B cell (primary cell): ENCODE measurements around the gene TRPT1. TPM values are rescaled to one million over a fixed set of nuclear protein-coding genes. Genes with fewer than 3 reads are reported as not detected.

Experiments
- ATAC-seq: fragments of 200-7000 bp; cut with Tn5 transposase; one replicate; pipeline ENCODE4 v1.10.0; 2021; ENCODE audit warnings: low read depth, mild to moderate bottlenecking, moderate number of reproducible peaks, moderate library complexity
- CTCF ChIA-PET: fragments of 350-600 bp; sonication (Branson Sonifier 250); formaldehyde crosslinking; loops from one replicate; lab custom pipeline; 2021; ENCODE audit warnings: antibody characterized with exemption, inconsistent platforms; lab: Charles Lee
- POLR2A ChIA-PET: fragments of 350-600 bp; sonication (Branson Sonifier 250); formaldehyde crosslinking; loops from one replicate; lab custom pipeline; 2021; ENCODE audit warnings: antibody characterized with exemption; lab: Charles Lee
- DNase-seq: peaks from one replicate; pipeline ENCODE4 v3.0.0; 2013
- H2AFZ ChIP-seq: 2 replicates; pipeline ENCODE4 v1.6.1; 2012; ENCODE audit warnings: mild to moderate bottlenecking, low read depth, low read length; ENCODE audit not compliant: insufficient read depth, poor library complexity, severe bottlenecking
- H3K27ac ChIP-seq, 2 donors: 1 replicate in 1 of 2; 2 replicates in 1 of 2; pipeline ENCODE4 v1.5.1; 2012 to 2013; ENCODE audit warnings: low read length in 2 of 2, mild to moderate bottlenecking in 2 of 2, moderate library complexity in 1 of 2
- H3K27me3 ChIP-seq, 4 experiments: fragments of 200-600 bp in 1 of 4; sonication (generic) in 1 of 4; replicated peaks in 1 of 4; 1 replicate in 2 of 4; 2 replicates in 2 of 4; pipeline versions ENCODE4 v1.6.1 to v1.7.0; 2013 to 2016; ENCODE audit warnings: low read length in 3 of 4, mild to moderate bottlenecking in 2 of 4, mixed read lengths in 1 of 4, moderate library complexity in 1 of 4; ENCODE audit not compliant: insufficient read depth in 4 of 4, control insufficient read depth in 3 of 4; ENCODE audit errors: control extremely low read depth in 1 of 4
- H3K36me3 ChIP-seq, 2 experiments: replicated peaks in 1 of 2; 1 replicate in 1 of 2; 2 replicates in 1 of 2; pipeline versions ENCODE4 v1.6.1 to v1.7.1; 2013; ENCODE audit warnings: low read length in 1 of 2; ENCODE audit not compliant: insufficient read depth in 2 of 2, control insufficient read depth in 1 of 2; ENCODE audit errors: control extremely low read depth in 1 of 2, extremely low read depth in 1 of 2
- H3K4me1 ChIP-seq, 2 donors: fragments of 200-600 bp in 1 of 2; sonication (generic) in 1 of 2; 1 replicate in 1 of 2; 2 replicates in 1 of 2; pipeline versions ENCODE4 v1.5.1 to v1.6.1; 2013 to 2017; ENCODE audit warnings: low read length in 2 of 2; ENCODE audit not compliant: control insufficient read depth in 2 of 2, insufficient read depth in 2 of 2
- H3K4me2 ChIP-seq: replicated peaks from 2 replicates; pipeline ENCODE3; 2012; ENCODE audit warnings: mild to moderate bottlenecking, low read depth, low read length; ENCODE audit not compliant: poor library complexity, severe bottlenecking
- H3K4me3 ChIP-seq, 5 experiments: fragments of 200-600 bp in 1 of 5; sonication (generic) in 1 of 5; 1 replicate in 3 of 5; 2 replicates in 2 of 5; pipeline versions ENCODE4 v1.5.1 to v1.7.0; 2011 to 2016; ENCODE audit warnings: low read length in 4 of 5, mild to moderate bottlenecking in 4 of 5, low read depth in 2 of 5, control low read depth in 1 of 5, moderate library complexity in 1 of 5; ENCODE audit not compliant: insufficient read depth in 1 of 5; ENCODE audit errors: control extremely low read depth in 1 of 5, extremely low read depth in 1 of 5
- H3K79me2 ChIP-seq: fragments of 200-600 bp; sonication (generic); one replicate; pipeline ENCODE4 v1.6.0; 2016; ENCODE audit warnings: low read length; ENCODE audit not compliant: control insufficient read depth, insufficient read depth
- H3K9ac ChIP-seq: fragments of 200-600 bp; sonication (generic); 2 replicates; pipeline ENCODE4 v1.6.1; 2017; ENCODE audit warnings: mild to moderate bottlenecking, low read length, moderate library complexity
- H3K9me3 ChIP-seq, 3 donors: one replicate each; pipeline versions ENCODE4 v1.6.1 to v1.7.1; 2013; ENCODE audit warnings: low read length in 2 of 3; ENCODE audit not compliant: control insufficient read depth in 2 of 3, insufficient read depth in 1 of 3; ENCODE audit errors: control extremely low read depth in 1 of 3
- H4K20me1 ChIP-seq: 2 replicates; pipeline ENCODE4 v1.6.0; 2012; ENCODE audit warnings: mild to moderate bottlenecking, low read length; ENCODE audit not compliant: insufficient read depth, control insufficient read depth, poor library complexity, severe bottlenecking
- H3K27ac Mint-ChIP-seq: one replicate; pipeline ENCODE4 v1.8.0; 2021; ENCODE audit warnings: mixed read lengths
- H3K27me3 Mint-ChIP-seq: one replicate; pipeline ENCODE4 v1.8.0; 2021; ENCODE audit warnings: mixed read lengths
- H3K4me1 Mint-ChIP-seq: one replicate; pipeline ENCODE4 v1.8.0; 2021; ENCODE audit warnings: mixed read lengths
- H3K4me3 Mint-ChIP-seq: one replicate; pipeline ENCODE4 v1.8.0; 2021; ENCODE audit warnings: mixed read lengths
- H3K9me3 Mint-ChIP-seq: one replicate; pipeline ENCODE4 v1.8.0; 2022; ENCODE audit warnings: mixed read lengths; ENCODE audit not compliant: insufficient read depth
- CTCF ChIP-seq: fragments of 200-600 bp; IDR thresholded peaks from one replicate; pipeline ENCODE4 v1.8.0; 2022; ENCODE audit warnings: antibody characterized with exemption, mild to moderate bottlenecking
- EZH2 ChIP-seq: IDR thresholded peaks from 2 replicates; pipeline ENCODE4 v1.6.1; 2012; ENCODE audit warnings: borderline replicate concordance, low read depth, mild to moderate bottlenecking, moderate library complexity, low read length; ENCODE audit not compliant: insufficient read depth, poor library complexity, severe bottlenecking
- WGBS: methylation state at CpG from one replicate; pipeline ENCODE4 v1.1.5; 2013; ENCODE audit warnings: missing lambda C conversion rate; ENCODE audit not compliant: insufficient coverage; 5-methylcytosine and 5-hydroxymethylcytosine counted together
- intact Hi-C: fragments of 100-400 bp; cut with micrococcal nuclease; formaldehyde crosslinking; loops from one replicate; pipeline ENCODE4 v1.10.0; 2022
- polyA plus RNA-seq: library from polyadenylated mRNA; depleted of rRNA; stranded (reverse); fragments of >200 nt; gene quantifications from 2 replicates; pipeline ENCODE4 v1.2.3, GENCODE V29; 2012
- total RNA-seq, 2 donors: library from RNA; stranded (reverse); fragments of 120-200 nt in 1 of 2; gene quantifications; 1 replicate in 1 of 2; 2 replicates in 1 of 2; pipeline versions ENCODE4 v1.2.3 to v1.2.4, GENCODE V29; 2013 to 2022

Gene TRPT1
- total and polyA plus RNA-seq, 2 donors (not counting 1 experiment from before 2014, with no cell fraction given): 59.6 to 145 TPM

- Histone ChIP-seq H3K9me3 (no peaks in the 10 kb centered on the region), H4K20me1 (no peaks in the 10 kb centered on the region), H2AFZ (peak overlapping the region; percentile 82), H3K4me2 (peak overlapping the region; percentile 90), H3K27ac (no peak overlapping the region), H3K36me3 (no peaks in the 10 kb centered on the region), H3K79me2 (peaks cover 4% of the 10 kb centered on the region), H3K27me3 (no peaks in the 10 kb centered on the region), H3K4me3 (peak overlapping the region; percentile 39 to 87 (median 63)), H3K9ac (peak overlapping the region; percentile 76), H3K4me1 (peaks cover 17 to 35% of the 10 kb centered on the region in 2 donors)
- intact Hi-C loops: loop anchor here (1.0 kb wide), 4 partner anchors 18 to 53 kb away; partner anchors contain the start of genes BAD, NUDT22 and TRPT1
- ChIA-PET CTCF (interaction anchor here (0.7 to 10.4 kb wide), 13 partner anchors 10 to 104 kb away, joined by 3 to 141 read pairs (median 6); partner anchors contain the start of genes CATSPERZ, FERMT3, FKBP2 and NUDT22), POLR2A (interaction anchor here (0.7 to 1.2 kb wide), 3 partner anchors 9 to 33 kb away, joined by 3 to 6 read pairs (median 5); partner anchors contain the start of genes BAD and GPR137)
- Mint-ChIP-seq H3K4me1 (peaks cover 22% of the 10 kb centered on the region), H3K27ac (peak overlapping the region; percentile 76), H3K27me3 (no peaks in the 10 kb centered on the region), H3K9me3 (no peaks in the 10 kb centered on the region), H3K4me3 (peak overlapping the region; percentile 88)
- ATAC-seq: no peak
- TF ChIP-seq EZH2 (no peak), CTCF (no peak)
- no peak for DNase-seq
- 0% methylated on average over 18 of the region's 18 CpGs for WGBS
Measured at GRCh38 chr11:64251753-64252002, 25.7 kb upstream of the TRPT1 start.

DNA sequence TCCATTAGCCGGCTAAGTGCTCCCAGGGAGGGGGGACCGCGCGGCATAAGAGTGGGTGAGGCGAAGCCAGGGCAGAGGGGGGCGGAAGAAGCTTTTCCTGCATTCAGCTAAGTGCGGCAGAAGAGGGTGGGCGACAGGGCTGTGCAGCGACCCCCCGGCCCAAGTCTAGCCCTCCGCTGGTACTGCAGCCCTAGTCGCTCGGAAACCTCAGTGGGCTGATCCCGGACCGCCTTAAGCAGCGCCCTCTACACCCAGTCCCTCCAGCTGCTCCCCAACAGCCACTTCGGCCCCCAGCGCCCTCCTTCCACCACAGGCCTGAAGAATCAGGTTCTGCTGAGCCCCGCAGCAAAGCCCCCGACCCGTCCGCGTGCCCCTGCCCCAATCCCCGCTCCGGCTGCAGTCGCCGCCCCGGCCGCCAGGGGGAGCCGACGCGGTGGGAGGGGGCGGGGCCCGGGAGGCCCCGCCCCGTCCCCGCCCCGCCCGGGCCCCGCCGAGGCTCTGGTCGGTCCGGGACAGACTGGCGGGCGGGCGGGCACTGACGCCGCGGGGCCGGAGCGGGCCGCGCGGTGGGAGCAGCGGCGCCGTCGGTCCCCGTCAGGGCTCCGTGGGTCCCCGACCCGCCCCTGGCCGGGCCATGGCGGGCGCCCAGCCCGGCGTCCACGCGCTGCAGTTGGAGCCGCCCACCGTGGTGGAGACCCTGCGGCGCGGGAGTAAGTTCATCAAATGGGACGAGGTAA is 25.2 kb upstream of the TRPT1 start, which contains the start of gene PLCB3:
Gene PLCB3 (plus strand): TSS at position 515 of the 737 bp plus-strand sequence. CDS start 120 bp downstream, at position 635.
- peak; percentile 66 for ATAC-seq
- POLR2A ChIA-PET: interaction anchor here (0.6 to 1.8 kb wide), 5 partner anchors 18 to 67 kb away, joined by 3 to 7 read pairs (median 5); partner anchors contain the start of genes BAD, GPR137 and PRDX5

More for the DNA sequence above, 25.2 kb upstream of the TRPT1 start, which contains the start of gene PLCB3:
- peaks cover 22% of the 10 kb centered on the region for H3K4me1 Mint-ChIP-seq
- Histone ChIP-seq H3K79me2 (peaks cover 4% of the 10 kb centered on the region), H3K27ac (no peak within 1 kb of the TSS), H3K9me3 (no peaks in the 10 kb centered on the region), H3K27me3 (no peaks in the 10 kb centered on the region), H3K4me1 (peaks cover 17 to 36% of the 10 kb centered on the region in 2 donors), H2AFZ (peak within 1 kb of the TSS; percentile 82), H4K20me1 (no peaks in the 10 kb centered on the region), H3K4me2 (peak within 1 kb of the TSS; percentile 90), H3K9ac (peak within 1 kb of the TSS; percentile 76), H3K36me3 (no peaks in the 10 kb centered on the region), H3K4me3 (peak within 1 kb of the TSS; percentile 39 to 87 (median 63))
- peak within 1 kb of the TSS; percentile 89 for H3K4me3 Mint-ChIP-seq
- under 1% methylated on average over 75 of the region's 75 CpGs for WGBS
- peak within 1 kb of the TSS; percentile 80 for H3K27ac Mint-ChIP-seq
- CTCF ChIA-PET: interaction anchor here (0.8 to 10.4 kb wide), 17 partner anchors 10 to 104 kb away, joined by 3 to 141 read pairs (median 6); partner anchors contain the start of genes BAD, CATSPERZ, DNAJC4 and FERMT3
- TF ChIP-seq EZH2 (no peak), CTCF (peak; percentile 78)
- H3K27me3 Mint-ChIP-seq: no peaks in the 10 kb centered on the region
- no peaks in the 10 kb centered on the region for H3K9me3 Mint-ChIP-seq
- peak; percentile 78 for DNase-seq
- intact Hi-C loops: loop anchor here (1.0 kb wide), 4 partner anchors 18 to 53 kb away; partner anchors contain the start of genes BAD, NUDT22 and TRPT1
